Endometrium (tissue), 2 donors: ENCODE data around the gene CD38.
"Not testable (repeated sequence)": the region's sequence is repeated elsewhere in the genome, so short reads cannot be mapped to it uniquely, and the experiment has no call there.

ENCODE experiments used
- FAIRE-seq: peaks from 2 replicates; lab custom pipeline; 2012; peaks lifted over from hg19 to GRCh38; lab: Jason Lieb, UNC
- donor health status: control.
- donor health status: control.

CD38 gene

DNA sequence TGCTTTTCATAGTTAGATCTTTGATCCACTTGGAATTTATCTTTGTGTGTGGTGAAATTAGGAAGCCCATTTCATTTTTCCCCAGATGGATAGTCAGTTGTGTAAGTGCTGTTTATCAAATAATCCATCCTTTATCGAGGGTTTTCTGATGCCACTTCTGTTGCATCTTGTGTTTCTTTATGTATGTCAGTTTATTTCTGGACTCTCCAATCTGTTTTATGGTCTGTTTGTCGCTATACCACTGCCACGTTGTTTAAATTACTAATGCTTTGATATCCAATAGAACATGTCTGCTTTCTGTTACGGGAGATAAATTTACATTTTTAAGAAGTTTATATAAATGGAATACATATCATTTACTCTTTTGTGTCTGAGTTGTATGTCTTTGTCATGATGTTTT lies 21.0 kb downstream of the CD38 start:
- FAIRE-seq, result no peak

DNA sequence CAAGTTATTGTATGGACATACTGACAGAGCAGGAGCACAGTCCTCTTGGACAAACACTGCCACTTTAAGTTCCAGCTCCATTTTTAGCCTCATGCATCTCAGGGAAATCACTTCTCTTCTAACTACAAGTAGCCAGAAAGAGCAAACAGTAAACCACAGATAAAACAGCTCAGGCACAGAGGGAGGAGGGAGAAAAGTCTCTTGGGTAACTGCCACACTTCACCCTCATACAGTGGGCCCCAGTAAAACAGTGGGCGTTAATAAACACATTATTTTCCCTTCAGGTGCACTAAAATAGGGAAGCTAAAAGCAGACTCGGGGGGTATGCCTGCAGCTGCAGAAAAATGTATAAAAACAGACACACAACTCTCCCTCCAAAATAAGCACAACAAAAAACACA lies 21.6 kb downstream of the CD38 start:
- no peak for FAIRE-seq

DNA sequence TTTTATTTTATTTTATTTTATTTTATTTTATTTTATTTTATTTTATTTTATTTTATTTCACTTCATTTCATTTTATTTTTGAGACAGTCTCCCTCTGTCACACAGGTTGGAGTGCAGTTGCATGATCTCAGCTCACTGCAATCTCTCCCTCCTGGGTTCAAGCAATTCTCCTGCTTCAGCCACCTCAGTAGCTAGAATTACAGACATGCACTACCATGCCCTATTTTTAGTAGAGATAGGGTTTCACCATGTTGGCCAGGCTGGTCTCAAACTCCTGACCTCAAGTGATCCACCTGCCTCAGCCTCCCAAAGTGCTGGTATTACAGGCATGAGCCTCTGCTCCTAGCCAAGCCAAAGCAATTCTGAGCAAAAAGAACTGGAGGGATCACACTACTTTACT lies 24.4 kb downstream of the CD38 start:
- not testable (repeated sequence) for FAIRE-seq

DNA sequence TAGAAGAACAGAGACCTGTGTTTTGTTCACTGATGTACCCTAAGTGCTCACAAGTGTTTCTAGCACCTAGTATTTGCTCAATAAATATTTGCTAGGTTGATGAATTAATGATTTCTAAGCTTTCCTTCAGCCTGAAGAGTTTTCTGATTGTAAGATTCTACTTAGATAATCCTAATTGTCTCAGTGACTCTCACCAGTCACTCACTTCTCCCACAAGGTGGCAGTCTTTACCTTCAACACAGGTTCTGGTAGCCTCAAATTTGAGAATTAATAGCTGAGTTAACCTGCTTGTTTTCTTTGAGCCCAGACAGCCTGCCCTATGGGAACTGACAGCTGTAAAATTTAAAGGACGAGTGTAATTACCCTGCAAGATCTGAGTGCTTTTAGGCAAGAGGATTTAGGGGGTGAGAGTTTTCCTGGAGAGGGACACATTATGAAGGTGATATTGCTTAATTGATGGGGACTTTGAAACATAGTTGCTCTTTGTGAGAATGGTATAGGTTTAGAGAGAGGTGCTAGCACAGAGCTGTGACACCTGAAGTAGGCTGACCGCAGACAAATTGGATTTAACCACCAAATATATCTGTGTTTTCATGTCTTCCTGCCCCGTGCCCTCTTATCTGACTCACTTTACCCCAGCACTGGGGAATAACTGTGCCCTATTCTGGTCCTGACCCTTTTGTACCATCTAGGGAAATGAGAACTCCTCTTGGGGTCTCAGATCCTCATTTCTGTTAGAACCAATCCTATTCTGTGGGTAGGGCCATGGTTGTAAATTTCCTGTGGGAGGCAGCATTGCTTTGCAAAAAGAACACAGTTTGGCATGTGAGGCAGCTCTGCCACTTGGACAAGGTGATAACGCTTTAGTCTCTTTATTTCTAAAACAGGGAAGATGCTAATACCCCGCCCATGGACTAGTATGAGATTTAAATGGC lies 27.7 kb downstream of the CD38 start:
- FAIRE-seq, result peak; percentile 90

DNA sequence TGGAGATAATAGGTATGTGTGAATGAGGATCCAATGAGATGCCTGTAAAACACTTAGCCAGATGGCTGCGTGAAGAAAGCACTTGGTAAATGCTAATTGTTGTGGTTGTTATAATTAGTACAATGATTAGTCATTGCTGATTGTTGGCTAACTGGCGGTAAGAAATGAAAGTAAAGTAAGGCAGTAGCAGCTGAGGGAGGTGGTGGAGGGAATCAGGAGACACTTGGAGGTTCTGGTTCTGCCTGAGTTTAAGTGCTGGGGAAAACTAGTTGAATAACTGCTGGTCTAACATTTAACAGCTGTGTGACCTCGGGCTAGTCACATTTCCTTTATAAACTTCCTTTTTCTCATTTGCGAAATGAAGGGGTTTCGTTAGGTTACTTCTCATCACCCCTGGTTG lies 30.9 kb downstream of the CD38 start:
- no peak for FAIRE-seq

DNA sequence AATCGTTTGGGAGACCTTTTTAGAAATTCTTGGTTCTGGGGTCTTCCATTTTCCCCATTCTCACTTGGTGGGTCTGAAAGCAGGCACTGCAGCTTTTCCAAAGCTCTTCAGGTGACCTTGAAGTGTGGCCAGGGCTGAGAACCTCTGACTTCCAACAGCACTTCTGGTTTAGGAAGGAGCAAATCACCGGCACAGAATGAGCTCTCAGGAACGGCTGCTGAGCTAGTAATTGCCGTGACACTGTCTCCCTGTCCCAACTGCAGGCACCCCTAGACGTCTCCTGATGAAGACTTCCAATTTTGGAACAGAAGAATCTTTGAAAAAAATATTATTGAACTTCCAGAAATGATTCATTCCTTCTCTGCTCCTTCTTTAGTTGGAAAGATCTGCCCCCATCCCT lies 31.3 kb downstream of the CD38 start:
- no peak for FAIRE-seq

DNA sequence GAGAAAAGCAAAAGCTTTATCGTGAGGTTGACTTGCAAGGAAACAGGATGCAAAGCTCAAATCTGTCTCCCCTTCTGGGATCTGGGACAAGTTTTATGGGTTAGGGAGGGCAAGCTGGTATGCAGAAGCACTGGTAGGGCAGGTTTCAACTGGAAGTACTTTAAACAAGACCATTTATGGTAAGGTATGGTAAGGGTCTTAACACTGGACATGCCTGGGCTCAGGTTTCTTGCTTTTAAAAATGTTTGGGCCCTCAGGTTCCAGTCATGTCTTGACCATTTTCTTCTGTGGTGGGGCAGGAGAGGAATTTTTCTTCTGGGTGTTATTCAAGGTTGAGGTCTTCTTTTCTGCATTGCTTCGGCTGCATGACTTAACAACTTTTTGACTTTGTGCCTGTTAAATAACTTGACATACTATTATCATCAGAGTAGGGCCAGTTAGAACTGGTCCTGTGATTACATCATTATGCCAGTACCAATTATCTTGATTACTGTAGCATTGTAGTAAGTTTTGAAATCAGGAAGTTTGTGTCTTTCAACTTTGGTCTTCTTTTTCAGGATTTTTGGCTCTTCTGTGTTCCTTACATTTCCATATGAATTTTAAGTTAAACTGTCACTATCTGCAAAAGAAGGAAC lies 33.7 kb downstream of the CD38 start:
- no peak for FAIRE-seq

DNA sequence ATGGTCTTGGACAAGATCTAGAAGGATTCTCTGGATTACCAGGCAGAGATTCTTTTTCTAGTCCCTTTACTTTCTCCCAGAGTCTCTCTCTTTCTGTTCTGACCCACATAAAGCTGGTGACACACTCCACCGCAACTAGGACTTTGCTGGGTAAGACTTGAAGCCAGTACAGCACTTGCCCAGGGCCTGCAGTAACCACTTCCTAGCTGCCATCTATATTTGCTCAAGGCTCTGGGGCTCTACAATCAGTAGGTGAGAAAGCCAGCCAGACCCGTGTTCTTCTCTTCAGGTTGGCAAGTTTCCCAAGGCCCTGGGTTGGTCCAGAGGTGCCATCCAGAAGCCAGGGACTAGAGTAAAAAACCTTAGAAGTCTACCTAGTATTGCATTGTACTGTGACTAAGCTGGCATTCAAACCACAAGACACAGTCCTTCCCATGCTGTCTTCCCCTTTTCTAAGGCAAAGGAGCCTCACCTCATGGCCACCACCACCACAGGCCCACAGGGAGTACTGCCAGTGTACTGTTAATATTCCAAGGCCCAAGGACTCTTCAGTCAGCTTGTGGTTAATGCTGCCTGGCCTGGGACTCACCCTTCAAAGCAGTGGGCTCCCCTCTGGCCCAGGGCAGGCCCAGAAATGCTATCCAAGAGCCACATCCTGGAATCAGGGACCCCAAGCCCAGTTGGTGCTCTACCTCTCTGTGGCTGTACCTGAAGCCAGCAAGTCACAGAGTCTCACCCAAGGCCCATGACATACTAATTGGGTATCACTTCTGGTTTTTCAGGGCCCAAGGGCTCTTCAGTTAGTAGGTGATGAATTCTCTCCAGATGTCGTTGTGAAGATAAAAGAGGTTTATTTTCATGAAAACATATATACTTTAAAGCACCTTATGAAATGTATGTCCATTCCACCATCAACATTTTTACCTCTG lies 54.7 kb downstream of the CD38 start:
- FAIRE-seq, result no peak

DNA sequence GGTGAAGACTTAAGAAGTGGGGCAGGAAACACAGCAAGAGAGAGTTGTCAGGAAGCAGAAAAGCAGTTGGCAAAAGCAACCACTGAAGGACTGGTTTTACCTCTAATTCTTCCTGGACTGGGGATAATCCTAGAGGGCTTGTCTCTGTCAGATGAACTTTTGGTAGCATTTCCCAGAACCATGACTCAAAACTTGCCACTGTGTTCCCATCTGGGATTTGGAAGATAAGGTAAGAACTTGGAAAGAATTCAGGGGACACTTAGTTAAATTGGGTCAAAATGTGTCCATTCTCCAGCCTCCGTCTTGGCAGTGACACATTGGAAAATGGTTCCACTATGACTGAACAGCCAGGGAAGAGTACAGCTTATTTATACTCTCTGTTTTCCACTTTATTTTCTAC lies 55.7 kb downstream of the CD38 start:
- no peak for FAIRE-seq

DNA sequence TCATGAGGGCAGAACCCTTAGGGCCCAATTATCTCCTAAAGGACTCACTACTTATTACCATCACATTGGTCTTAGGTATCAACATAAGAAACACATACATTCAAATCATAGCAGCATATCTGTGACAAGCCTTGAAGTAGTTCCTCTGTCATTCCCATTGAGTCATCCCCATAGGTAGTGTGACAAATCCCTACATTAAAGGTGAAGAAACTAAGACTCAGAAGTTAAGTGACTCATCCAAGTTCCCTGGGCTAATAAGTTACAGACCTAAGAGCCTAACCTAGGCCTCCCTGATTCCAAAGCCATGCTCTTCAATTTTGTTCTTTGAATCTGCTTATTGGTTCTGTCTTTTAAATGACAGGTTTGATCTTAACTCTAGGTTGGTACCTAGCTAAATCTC lies 58.2 kb downstream of the CD38 start:
- no peak for FAIRE-seq

DNA sequence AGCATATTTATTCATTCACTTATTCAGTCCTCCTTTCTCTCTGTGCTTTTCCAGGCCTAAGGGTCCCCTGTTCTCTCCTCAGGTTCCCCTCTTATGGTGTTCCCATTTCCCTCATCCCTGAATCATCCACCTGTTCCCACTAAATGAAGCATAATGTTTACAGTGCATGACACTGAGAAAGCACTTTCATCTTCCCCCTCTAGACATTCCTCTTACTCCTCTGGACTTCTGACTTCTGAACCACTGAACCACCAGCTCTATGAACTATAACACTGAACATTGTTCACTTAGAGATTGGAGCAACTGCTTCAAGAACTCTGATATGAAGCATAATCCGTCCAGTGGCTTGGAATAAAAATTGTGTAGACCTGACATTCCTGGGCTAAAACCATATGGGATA lies 59.5 kb downstream of the CD38 start:
- FAIRE-seq, result no peak

DNA sequence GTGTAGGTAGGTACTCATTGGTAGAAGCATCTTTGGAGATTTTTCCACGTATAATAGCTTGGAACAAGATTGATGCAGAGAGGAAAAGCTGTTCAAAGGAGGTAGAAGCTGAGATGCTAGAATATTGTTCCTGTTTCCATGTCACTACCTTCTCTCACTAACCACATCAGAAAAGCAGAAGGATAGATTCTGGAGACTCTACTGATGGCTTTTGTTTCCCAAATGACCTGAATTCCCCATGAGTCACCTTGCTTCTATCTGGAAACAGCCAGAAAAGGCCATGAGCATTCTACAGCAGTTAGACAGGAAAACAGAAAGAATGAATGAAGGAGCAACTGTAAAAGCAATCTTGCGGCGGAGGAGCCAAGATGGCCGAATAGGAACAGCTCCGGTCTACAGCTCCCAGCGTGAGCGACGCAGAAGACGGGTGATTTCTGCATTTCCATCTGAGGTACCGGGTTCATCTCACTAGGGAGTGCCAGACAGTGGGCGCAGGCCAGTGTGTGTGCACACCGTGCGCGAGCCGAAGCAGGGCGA lies 63.1 kb downstream of the CD38 start:
- FAIRE-seq, result not testable (repeated sequence)

DNA sequence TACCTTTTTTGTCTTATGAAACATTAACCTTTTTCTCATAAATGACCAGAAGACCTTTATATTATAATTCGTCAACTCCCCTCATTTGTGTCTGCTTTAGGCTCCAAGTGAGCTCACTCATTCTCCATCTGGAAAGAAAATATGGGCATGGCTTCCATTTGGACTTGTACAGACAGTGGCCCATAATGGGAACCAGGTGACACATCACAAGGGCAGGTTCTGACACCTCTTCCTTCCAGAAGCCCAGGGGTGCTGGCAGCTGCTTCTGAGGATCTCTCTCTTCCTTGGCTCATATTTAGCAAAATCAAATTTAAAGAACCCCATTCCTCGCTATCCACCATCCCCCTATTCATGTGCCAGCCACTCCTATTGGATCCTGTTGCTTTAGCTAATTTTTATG lies 69.6 kb downstream of the CD38 start:
- FAIRE-seq, result no peak

DNA sequence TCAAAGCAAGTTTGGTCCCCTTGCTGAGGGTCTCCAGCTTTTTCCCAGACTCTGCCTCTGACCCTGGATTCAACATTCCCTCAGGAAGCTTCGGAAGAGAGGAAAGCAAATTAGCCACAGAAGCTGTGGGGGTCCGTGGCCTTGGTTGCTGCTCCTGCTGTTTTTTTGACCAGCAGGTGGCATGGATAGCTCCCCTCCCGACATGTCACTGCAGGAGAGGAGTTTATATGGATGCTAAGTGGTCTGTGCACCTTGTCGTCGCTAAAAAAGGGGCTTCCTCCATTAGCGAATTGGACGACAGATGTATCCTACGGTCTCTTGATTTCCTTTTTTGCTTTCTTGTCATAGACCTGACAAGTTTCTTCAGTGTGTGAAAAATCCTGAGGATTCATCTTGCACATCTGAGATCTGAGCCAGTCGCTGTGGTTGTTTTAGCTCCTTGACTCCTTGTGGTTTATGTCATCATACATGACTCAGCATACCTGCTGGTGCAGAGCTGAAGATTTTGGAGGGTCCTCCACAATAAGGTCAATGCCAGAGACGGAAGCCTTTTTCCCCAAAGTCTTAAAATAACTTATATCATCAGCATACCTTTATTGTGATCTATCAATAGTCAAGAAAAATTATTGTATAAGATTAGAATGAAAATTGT lies 70.2 kb downstream of the CD38 start:
- no peak for FAIRE-seq

DNA sequence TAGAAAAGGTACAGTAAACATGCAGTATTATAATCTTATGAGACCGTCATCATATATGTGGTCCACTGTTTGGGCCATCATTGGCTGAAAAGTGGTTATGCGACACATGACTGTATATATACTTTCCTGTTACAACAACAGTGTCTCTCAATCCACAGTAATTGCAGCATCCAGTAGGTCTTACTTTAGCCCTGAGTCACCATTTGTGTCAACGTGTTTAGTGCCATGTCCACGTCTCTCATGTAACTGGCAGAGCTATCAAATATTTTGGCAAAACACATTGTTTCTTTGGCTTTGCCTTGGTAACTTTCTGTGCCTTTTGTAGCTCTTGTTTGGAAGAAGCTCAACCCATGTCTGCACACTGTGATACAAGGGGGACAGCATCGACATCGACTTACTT lies 73.8 kb downstream of the CD38 start:
- FAIRE-seq, result no peak

DNA sequence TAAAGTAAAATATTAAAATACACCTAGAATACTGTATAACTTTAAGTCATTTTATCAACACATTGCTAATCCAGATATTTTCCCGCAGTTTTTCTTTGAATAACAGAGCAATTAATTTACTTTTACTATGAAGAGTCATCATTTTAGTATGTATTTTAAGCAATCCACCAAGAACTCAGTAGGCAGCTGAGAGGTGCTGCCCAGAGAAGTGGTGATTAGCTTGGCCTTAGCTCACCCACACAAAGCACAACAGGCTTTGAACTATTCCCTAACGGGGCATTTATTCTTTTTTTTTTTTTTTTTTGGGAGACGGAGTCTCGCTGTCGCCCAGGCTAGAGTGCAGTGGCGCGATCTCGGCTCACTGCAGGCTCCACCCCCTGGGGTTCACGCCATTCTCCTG lies 74.4 kb downstream of the CD38 start:
- FAIRE-seq, result no peak

DNA sequence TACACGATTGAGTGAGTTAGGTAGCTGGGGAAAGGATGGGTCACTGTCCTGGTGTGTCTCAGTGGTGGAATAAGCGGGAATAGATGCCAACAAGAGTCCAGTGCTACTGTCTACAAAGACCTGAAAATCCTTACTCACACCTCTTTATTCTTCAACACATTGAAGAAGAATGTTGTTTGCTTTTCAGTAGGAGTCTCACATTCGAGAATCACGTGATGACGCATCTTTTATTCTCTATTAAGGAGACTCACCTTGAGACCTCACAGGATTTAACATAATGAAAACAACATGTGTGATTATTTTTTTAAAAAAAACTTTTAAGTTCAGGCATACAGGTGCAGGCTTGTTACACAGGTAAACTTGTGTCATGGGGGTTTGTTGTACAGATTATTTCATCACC lies 75.2 kb downstream of the CD38 start:
- no peak for FAIRE-seq

DNA sequence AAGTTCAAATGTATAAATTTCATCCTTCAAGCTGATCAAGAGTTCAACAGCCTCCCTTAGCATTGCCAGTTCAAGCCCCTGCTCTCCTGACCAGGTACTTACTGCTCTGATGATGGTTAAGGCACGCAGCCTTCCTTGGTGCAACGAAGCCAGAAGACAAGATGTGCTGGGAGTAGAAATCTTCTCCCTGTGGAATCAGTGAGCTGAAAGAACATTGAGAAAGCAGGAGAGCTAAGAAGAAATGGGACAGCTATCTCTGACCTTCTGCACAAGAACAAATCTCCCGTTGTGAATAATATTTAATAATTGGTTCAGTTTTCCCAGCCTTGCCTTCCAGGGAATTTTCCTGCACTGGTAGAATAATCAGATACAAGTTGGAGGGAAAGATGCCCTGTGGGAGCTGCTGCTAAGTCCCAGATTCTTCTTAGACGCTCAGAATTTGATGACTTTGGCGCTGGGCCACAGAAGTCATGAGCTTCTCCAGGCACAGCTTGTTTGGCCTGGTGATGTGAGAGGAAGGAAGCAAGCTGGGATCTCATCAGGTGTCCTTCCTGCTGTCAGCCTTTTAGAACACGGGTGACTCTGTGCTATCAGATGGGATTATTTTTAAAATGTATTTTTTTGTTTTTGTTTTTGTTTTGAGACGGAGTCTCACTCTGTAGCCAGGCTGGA lies 77.8 kb downstream of the CD38 start:
- no peak for FAIRE-seq

DNA sequence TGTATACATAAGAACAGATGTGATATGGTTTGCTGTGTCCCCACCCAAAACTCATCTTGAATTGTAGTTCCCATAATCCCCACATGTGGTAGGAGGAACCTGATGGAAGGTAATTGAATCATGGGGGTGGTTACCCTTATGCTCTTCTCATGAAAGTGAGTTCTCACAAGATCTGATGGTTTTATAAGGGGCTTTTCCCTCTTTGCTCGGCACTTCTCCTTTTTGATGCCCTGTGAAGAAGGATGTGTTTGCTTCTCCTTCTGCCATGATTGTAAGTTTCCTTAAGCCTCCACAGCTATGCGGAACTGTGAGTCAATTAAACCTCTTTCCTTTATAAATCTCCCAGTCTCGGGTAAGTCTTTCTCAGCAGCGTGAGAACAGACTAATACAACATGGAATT lies 83.1 kb downstream of the CD38 start:
- FAIRE-seq, result not testable (repeated sequence)

DNA sequence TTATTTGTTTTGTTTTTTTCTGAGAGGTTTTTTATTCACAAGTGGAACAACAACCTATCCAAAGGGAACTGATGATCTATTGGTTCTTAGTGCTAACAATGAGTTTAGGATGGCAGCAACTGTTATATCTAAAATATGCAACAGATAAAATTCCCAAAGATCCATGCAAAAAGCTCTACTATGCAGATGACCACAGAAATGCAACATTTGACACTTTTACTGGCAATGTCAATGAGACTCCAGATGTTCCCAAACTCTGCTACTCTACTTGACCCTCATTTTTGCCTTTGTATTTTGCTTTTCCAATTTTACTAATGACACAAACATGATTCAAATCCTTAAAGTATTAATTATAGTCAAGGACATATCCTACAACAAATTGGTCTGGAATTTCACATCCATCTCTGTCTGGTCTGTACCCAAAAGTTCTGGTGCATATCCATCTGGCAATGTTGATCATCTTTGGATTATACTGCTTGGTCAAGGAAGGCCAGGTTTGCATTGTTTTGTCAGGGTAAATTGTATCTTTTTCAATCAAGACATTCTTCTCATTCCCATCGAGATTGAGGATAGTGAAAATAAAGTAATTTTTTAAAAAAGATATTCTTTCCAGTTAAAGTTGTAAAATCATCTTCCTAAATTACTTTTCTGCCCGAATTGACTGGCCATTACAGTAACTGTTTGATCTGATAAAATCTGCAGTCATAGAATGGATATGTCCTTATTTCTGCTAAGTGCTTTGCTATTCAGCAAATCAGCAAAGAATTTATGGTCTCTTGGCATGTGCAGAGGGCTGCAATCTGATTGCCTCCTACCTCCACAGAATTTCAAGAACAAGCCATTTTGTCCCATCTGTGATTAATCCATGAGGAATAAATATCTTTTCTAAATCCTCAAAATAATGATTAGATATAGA lies 86.8 kb downstream of the CD38 start:
- FAIRE-seq, result no peak
